ENCODE data around the gene CCDC142.
"Not testable (repeated sequence)": the region's sequence is repeated elsewhere in the genome, so short reads cannot be mapped to it uniquely, and the experiment has no call there.

CCDC142 gene

DNA sequence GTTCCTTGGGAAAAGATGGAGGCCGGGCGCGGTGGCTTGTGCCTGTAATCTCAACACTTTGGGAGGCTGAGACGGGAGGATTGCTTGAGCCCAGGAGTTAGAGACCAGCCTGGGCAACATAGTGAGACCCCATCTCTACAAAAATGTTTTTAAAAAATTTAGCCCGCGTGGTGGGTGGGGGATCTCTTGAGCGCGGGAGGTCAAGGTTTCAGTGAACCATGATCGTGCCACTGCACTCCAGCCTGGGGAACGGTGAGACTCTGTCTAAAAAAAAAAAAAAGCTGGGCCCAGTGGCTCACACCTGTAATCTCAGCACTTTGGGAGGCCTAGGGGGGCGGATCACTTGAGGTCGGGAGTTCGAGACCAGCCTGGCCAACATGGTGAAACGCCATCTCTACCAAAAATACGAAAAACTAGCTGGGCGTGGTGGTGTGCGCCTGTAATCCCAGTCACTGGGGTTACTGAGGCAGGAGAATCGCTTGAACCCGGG lies 922 bp upstream of the CCDC142 start:
- Histone ChIP-seq H3K36me3 (replicated peaks in 1 of 2; ENCODE audit: control insufficient read depth in 2 of 2, insufficient read depth in 2 of 2, low read length in 2 of 2) (peaks cover 7 to 35% of the 10 kb centered on the region in 2 donors), H3K9ac (ENCODE audit: low read depth, low read length, poor library complexity) (peak overlapping the region; percentile 72), H3K79me1 (ENCODE audit: low read depth, low read length) (peaks cover 12% of the 10 kb centered on the region), H3K4me3 (ENCODE audit: low read length in 2 of 2) (peak overlapping the region; percentile 81 to 85), H3K4me2 (ENCODE audit: insufficient read depth, low read length, poor library complexity, severe bottlenecking) (peak overlapping the region; percentile 72), H2BK5ac (ENCODE audit: low read length) (peak overlapping the region; percentile 88), H3K4me1 (ENCODE audit: control insufficient read depth in 2 of 2, insufficient read depth in 1 of 2, low read depth in 1 of 2, low read length in 2 of 2) (peaks cover 9 to 14% of the 10 kb centered on the region in 2 donors), H2AFZ (ENCODE audit: low read length) (peak overlapping the region; percentile 93), H3K27ac (replicated peaks; ENCODE audit: low read length) (peak overlapping the region; percentile 50)
- WGBS, 2 donors (ENCODE audit: extremely low coverage in 2 of 2, insufficient read length in 2 of 2, insufficient replicate concordance in 1 of 2): no CpG with 5 or more reads among the region's 19 CpGs
- H3K23ac ChIP-seq (ENCODE audit: low read depth, low read length, poor library complexity); H3K14ac ChIP-seq (ENCODE audit: low read length); H2BK12ac ChIP-seq (ENCODE audit: low read length); H2BK120ac ChIP-seq (ENCODE audit: low read depth, low read length); H2BK15ac ChIP-seq (ENCODE audit: low read length); H3K4ac ChIP-seq (ENCODE audit: low read length); H3K18ac ChIP-seq (ENCODE audit: low read length); H4K8ac ChIP-seq (ENCODE audit: low read depth, low read length); H2AK5ac ChIP-seq (ENCODE audit: low read depth, low read length); DNase-seq (ENCODE audit: low spot score); H3K9me3 ChIP-seq (replicated peaks in 1 of 2; ENCODE audit: control insufficient read depth in 2 of 2, insufficient read depth in 1 of 2, low read depth in 1 of 2, low read length in 2 of 2); H4K91ac ChIP-seq (ENCODE audit: low read depth, low read length, poor library complexity); H3K27me3 ChIP-seq (ENCODE audit: control insufficient read depth in 3 of 3, insufficient read depth in 3 of 3, low read depth in 1 of 3, low read length in 3 of 3): not testable (repeated sequence)

DNA sequence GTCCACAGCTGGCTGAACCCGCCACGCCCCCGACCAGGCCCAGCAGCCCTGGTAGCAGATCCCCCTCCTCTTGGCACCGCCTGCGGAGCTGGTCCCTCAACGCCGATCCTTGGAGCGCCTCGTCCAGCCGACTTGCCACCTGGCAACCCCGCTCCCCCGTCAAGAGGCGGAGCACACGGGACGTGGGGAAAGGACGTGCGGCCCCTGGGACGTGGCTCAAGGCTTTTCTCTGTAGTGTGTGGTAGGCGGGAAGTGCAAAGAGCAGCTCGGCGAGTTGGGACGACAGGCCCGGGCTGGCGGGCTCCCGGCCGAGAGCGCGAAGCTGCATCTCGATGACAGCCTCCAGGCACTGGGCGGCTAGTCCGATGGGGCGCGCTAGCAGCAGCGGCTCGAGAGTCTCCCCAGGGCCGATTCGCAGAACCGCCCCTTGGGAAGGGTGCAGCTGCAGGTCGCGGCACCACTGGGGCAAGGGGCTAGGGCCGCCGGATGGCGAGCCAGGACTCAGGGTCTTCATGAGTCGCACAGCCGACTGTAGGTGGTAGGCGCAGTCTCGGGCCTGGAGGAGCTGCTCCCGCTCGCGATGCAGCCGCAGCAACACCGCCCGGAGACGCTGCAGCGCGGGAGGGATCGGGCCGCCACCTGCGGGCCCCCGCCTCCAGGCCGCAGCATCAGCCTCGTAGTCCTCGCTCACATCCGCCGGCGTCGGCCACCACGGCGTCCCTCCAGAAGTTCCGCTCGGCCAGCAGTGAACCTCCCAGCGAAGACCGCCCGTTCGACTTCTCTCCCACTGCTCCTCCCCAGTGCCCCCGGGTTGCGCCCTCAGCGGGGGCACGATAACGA lies 617 bp downstream of the CCDC142 start:
- peak overlapping the region; percentile 91 for H2AK5ac ChIP-seq (ENCODE audit: low read depth, low read length)
- no peak for DNase-seq (ENCODE audit: low spot score)
- H3K27me3 ChIP-seq (ENCODE audit: control insufficient read depth in 3 of 3, insufficient read depth in 3 of 3, low read depth in 1 of 3, low read length in 3 of 3): no peaks in the 10 kb centered on the region
- H2AFZ ChIP-seq (ENCODE audit: low read length): peak overlapping the region; percentile 93
- H3K79me1 ChIP-seq (ENCODE audit: low read depth, low read length): peaks cover 12% of the 10 kb centered on the region
- peak overlapping the region; percentile 88 for H2BK5ac ChIP-seq (ENCODE audit: low read length)
- peak overlapping the region; percentile 78 for H4K8ac ChIP-seq (ENCODE audit: low read depth, low read length)
- peaks cover 9 to 14% of the 10 kb centered on the region in 2 donors for H3K4me1 ChIP-seq (ENCODE audit: control insufficient read depth in 2 of 2, insufficient read depth in 1 of 2, low read depth in 1 of 2, low read length in 2 of 2)
- H2BK12ac ChIP-seq (ENCODE audit: low read length): no peak overlapping the region
- peaks cover 12 to 39% of the 10 kb centered on the region in 2 donors for H3K36me3 ChIP-seq (replicated peaks in 1 of 2; ENCODE audit: control insufficient read depth in 2 of 2, insufficient read depth in 2 of 2, low read length in 2 of 2)
- peak overlapping the region; percentile 67 for H2BK120ac ChIP-seq (ENCODE audit: low read depth, low read length)
- H4K91ac ChIP-seq (ENCODE audit: low read depth, low read length, poor library complexity): no peak overlapping the region
- H3K27ac ChIP-seq (replicated peaks; ENCODE audit: low read length): peak overlapping the region; percentile 75
- H3K18ac ChIP-seq (ENCODE audit: low read length): peak overlapping the region; percentile 99
- peak overlapping the region; percentile 81 to 85 for H3K4me3 ChIP-seq (ENCODE audit: low read length in 2 of 2)
- no peaks in the 10 kb centered on the region for H3K9me3 ChIP-seq (replicated peaks in 1 of 2; ENCODE audit: control insufficient read depth in 2 of 2, insufficient read depth in 1 of 2, low read depth in 1 of 2, low read length in 2 of 2)
- H3K23ac ChIP-seq (ENCODE audit: low read depth, low read length, poor library complexity): peak overlapping the region; percentile 98
- H2BK15ac ChIP-seq (ENCODE audit: low read length): peak overlapping the region; percentile 99
- peak overlapping the region; percentile 99 for H3K9ac ChIP-seq (ENCODE audit: low read depth, low read length, poor library complexity)
- peak overlapping the region; percentile 98 for H3K4me2 ChIP-seq (ENCODE audit: insufficient read depth, low read length, poor library complexity, severe bottlenecking)
- H3K14ac ChIP-seq (ENCODE audit: low read length): peak overlapping the region; percentile 100
- no CpG with 5 or more reads among the region's 80 CpGs for whole genome bisulfite sequencing, 2 donors (ENCODE audit: extremely low coverage in 2 of 2, insufficient read length in 2 of 2, insufficient replicate concordance in 1 of 2)
- peak overlapping the region; percentile 3 for H3K4ac ChIP-seq (ENCODE audit: low read length)

DNA sequence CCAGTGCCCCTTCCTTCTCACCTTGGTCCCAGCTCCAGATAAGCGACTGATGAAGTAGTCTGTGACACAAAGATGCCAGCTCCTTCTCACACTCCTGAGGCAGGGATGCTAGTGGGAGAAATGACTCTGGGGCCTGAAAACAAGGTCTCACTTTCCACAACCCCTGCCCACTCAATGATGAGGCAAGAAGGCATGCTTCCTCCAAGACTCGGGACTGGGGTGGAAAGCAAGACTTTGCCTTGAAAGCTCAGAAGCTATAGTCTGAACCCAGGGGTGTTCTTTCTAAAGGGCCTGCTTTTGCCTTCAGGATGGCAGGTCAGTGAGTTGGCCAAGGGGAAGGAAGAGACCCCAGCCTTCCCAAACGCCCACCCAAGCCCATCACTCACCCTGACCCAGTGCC lies 1.4 kb downstream of the CCDC142 start:
- no peak overlapping the region for H3K14ac ChIP-seq (ENCODE audit: low read length)
- H3K4ac ChIP-seq (ENCODE audit: low read length): no peak overlapping the region
- H3K23ac ChIP-seq (ENCODE audit: low read depth, low read length, poor library complexity): peak overlapping the region; percentile 98
- peaks cover 14 to 42% of the 10 kb centered on the region in 2 donors for H3K36me3 ChIP-seq (replicated peaks in 1 of 2; ENCODE audit: control insufficient read depth in 2 of 2, insufficient read depth in 2 of 2, low read length in 2 of 2)
- H3K27ac ChIP-seq (replicated peaks; ENCODE audit: low read length): no peak overlapping the region
- H3K4me3 ChIP-seq (ENCODE audit: low read length in 2 of 2): peak overlapping the region; percentile 81 to 85
- no CpG with 5 or more reads among the region's 3 CpGs for WGBS, 2 donors (ENCODE audit: extremely low coverage in 2 of 2, insufficient read length in 2 of 2, insufficient replicate concordance in 1 of 2)
- no peak overlapping the region for H2BK120ac ChIP-seq (ENCODE audit: low read depth, low read length)
- peaks cover 12% of the 10 kb centered on the region for H3K79me1 ChIP-seq (ENCODE audit: low read depth, low read length)
- peak overlapping the region; percentile 98 for H3K4me2 ChIP-seq (ENCODE audit: insufficient read depth, low read length, poor library complexity, severe bottlenecking)
- peaks cover 9 to 14% of the 10 kb centered on the region in 2 donors for H3K4me1 ChIP-seq (ENCODE audit: control insufficient read depth in 2 of 2, insufficient read depth in 1 of 2, low read depth in 1 of 2, low read length in 2 of 2)
- peak overlapping the region; percentile 91 for H2AK5ac ChIP-seq (ENCODE audit: low read depth, low read length)
- H3K9me3 ChIP-seq (replicated peaks in 1 of 2; ENCODE audit: control insufficient read depth in 2 of 2, insufficient read depth in 1 of 2, low read depth in 1 of 2, low read length in 2 of 2): no peaks in the 10 kb centered on the region
- H4K91ac ChIP-seq (ENCODE audit: low read depth, low read length, poor library complexity): no peak overlapping the region
- H2AFZ ChIP-seq (ENCODE audit: low read length): no peak overlapping the region
- H3K9ac ChIP-seq (ENCODE audit: low read depth, low read length, poor library complexity): peak overlapping the region; percentile 99
- no peaks in the 10 kb centered on the region for H3K27me3 ChIP-seq (ENCODE audit: control insufficient read depth in 3 of 3, insufficient read depth in 3 of 3, low read depth in 1 of 3, low read length in 3 of 3)
- H3K18ac ChIP-seq (ENCODE audit: low read length): no peak overlapping the region
- no peak for DNase-seq (ENCODE audit: low spot score)
- H2BK15ac ChIP-seq (ENCODE audit: low read length): no peak overlapping the region
- no peak overlapping the region for H2BK12ac ChIP-seq (ENCODE audit: low read length)
- no peak overlapping the region for H2BK5ac ChIP-seq (ENCODE audit: low read length)
- no peak overlapping the region for H4K8ac ChIP-seq (ENCODE audit: low read depth, low read length)

DNA sequence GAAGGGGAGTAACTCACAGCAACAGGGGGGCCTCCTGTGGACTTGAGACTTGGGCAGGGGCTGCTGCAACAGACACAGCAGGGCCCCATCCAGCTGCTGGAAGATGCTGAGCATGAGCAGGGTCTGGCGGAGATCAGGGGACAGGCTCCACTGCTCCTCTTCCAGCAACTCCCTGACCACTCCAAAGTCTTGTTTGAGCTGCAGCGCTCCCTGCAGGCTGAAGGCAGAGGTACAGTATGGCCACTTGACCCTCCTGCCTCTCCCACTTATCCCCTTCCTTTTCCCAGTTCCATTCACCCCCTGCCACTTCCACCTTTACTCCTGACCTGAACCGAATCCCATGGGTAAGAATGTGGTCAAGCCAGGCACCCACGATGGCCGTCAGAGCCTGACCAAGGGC lies 7.9 kb downstream of the CCDC142 start:
- no CpG with 5 or more reads among the region's 5 CpGs for WGBS, 2 donors (ENCODE audit: extremely low coverage in 2 of 2, insufficient read length in 2 of 2, insufficient replicate concordance in 1 of 2)

More for the DNA sequence above, 7.9 kb downstream of the CCDC142 start:
- no peak overlapping the region for H4K91ac ChIP-seq (ENCODE audit: low read depth, low read length, poor library complexity)
- no peak overlapping the region for H2BK12ac ChIP-seq (ENCODE audit: low read length)
- peaks cover 24 to 53% of the 10 kb centered on the region in 2 donors for H3K36me3 ChIP-seq (replicated peaks in 1 of 2; ENCODE audit: control insufficient read depth in 2 of 2, insufficient read depth in 2 of 2, low read length in 2 of 2)
- no peak overlapping the region for H3K9ac ChIP-seq (ENCODE audit: low read depth, low read length, poor library complexity)
- H3K9me3 ChIP-seq (replicated peaks in 1 of 2; ENCODE audit: control insufficient read depth in 2 of 2, insufficient read depth in 1 of 2, low read depth in 1 of 2, low read length in 2 of 2): no peaks in the 10 kb centered on the region
- H3K4me3 ChIP-seq (ENCODE audit: low read length in 2 of 2): no peak overlapping the region
- no peak for DNase-seq (ENCODE audit: low spot score)
- no peak overlapping the region for H2AFZ ChIP-seq (ENCODE audit: low read length)
- no peak overlapping the region for H4K8ac ChIP-seq (ENCODE audit: low read depth, low read length)
- H2BK15ac ChIP-seq (ENCODE audit: low read length): no peak overlapping the region
- no peak overlapping the region for H3K23ac ChIP-seq (ENCODE audit: low read depth, low read length, poor library complexity)
- no peak overlapping the region for H2BK5ac ChIP-seq (ENCODE audit: low read length)
- no peaks in the 10 kb centered on the region for H3K27me3 ChIP-seq (ENCODE audit: control insufficient read depth in 3 of 3, insufficient read depth in 3 of 3, low read depth in 1 of 3, low read length in 3 of 3)
- no peak overlapping the region for H3K18ac ChIP-seq (ENCODE audit: low read length)
- no peak overlapping the region for H3K4me2 ChIP-seq (ENCODE audit: insufficient read depth, low read length, poor library complexity, severe bottlenecking)
- peaks cover 6 to 11% of the 10 kb centered on the region in 2 donors for H3K4me1 ChIP-seq (ENCODE audit: control insufficient read depth in 2 of 2, insufficient read depth in 1 of 2, low read depth in 1 of 2, low read length in 2 of 2)
- no peak overlapping the region for H3K14ac ChIP-seq (ENCODE audit: low read length)
- H3K27ac ChIP-seq (replicated peaks; ENCODE audit: low read length): no peak overlapping the region
- H3K4ac ChIP-seq (ENCODE audit: low read length): no peak overlapping the region
- H3K79me1 ChIP-seq (ENCODE audit: low read depth, low read length): no peaks in the 10 kb centered on the region
- no peak overlapping the region for H2BK120ac ChIP-seq (ENCODE audit: low read depth, low read length)
- H2AK5ac ChIP-seq (ENCODE audit: low read depth, low read length): no peak overlapping the region
